ENCODE results near the gene HSPB6.
"Not testable (repeated sequence)": the region's sequence is repeated elsewhere in the genome, so short reads cannot be mapped to it uniquely, and the experiment has no call there.

HSPB6 gene

DNA sequence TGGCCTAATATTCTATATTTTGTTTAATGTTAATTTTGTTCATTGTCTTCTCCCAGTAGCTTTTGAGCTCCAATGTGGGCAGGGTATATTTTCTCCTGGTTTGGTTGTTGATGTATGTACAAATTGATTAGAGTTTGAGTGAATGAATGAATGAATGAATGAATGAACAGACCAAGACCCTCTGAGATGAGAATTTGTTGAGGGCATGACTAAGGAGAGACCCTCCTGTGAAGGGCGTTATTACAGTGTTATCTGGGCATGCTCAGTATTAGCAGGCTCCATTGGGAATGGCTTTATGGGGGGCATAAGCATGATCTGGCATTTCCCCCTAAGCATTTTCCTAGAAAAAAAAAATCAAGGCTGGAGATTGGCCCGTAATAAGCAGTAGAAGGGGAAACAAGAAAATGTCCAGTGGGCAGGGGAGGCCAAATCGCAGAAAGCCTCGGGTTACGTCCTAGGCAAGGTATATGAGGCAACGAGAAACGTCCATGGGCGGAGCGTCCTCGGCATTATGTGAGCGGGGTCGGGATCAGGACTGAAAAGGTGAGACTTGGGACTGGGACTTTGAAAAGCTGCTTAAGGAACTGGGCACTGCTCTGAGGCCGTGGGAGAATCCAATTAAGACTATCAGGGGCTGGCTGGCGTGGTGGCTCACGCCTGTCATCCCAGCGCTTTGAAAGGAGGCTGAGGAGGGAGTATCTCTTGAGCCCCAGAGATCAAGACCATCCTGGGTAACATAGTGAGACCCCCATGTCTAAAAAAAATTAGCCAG, 17.6 kb upstream of the HSPB6 start:
- no peak overlapping the region for H2BK5ac ChIP-seq (ENCODE audit: low read depth, low read length, poor library complexity, severe bottlenecking)
- no peak overlapping the region for H3K14ac ChIP-seq (ENCODE audit: low read length in 2 of 2)
- no peak overlapping the region for H2AFZ ChIP-seq (ENCODE audit: low read depth, low read length)
- no peak overlapping the region for H3K27ac ChIP-seq (ENCODE audit: low read length, poor library complexity, severe bottlenecking)
- WGBS, result 66% methylated on average over 16 of the region's 16 CpGs
- peak overlapping the region in 1 of 2 experiments; percentile 79 for H3K4me3 ChIP-seq (ENCODE audit: insufficient read depth in 1 of 2, low read depth in 1 of 2, low read length in 2 of 2)
- H2BK12ac ChIP-seq (ENCODE audit: low read length in 2 of 2), result no peak overlapping the region
- peaks cover 9 to 10% of the 10 kb centered on the region in 2 experiments for H3K36me3 ChIP-seq (ENCODE audit: control insufficient read depth in 1 of 2, insufficient read depth in 2 of 2, low read depth in 1 of 2, low read length in 2 of 2)
- no peak overlapping the region for H2BK15ac ChIP-seq (ENCODE audit: low read depth, poor library complexity, severe bottlenecking)
- no peak overlapping the region for H2BK120ac ChIP-seq (ENCODE audit: low read depth, low read length)
- H3K79me1 ChIP-seq (replicated peaks; ENCODE audit: low read length, poor library complexity, severe bottlenecking), result peaks cover 14% of the 10 kb centered on the region
- no peak overlapping the region for H3K4ac ChIP-seq (ENCODE audit: low read depth in 1 of 2, low read length in 2 of 2)
- no peak overlapping the region for H2AK5ac ChIP-seq (ENCODE audit: low read length, severe bottlenecking)
- H3K27me3 ChIP-seq (ENCODE audit: control insufficient read depth in 1 of 2, insufficient read depth in 1 of 2, low read length in 2 of 2), result no peaks in the 10 kb centered on the region
- no peak for DNase-seq
- H3K18ac ChIP-seq (ENCODE audit: low read depth in 1 of 2, low read length in 2 of 2), result no peak overlapping the region
- no peaks in the 10 kb centered on the region for H3K9me3 ChIP-seq (ENCODE audit: control insufficient read depth, low read length)
- peaks cover 14% of the 10 kb centered on the region for H3K4me1 ChIP-seq (ENCODE audit: control insufficient read depth, insufficient read depth, low read depth, low read length)
- H3K9ac ChIP-seq (ENCODE audit: low read length), result peak overlapping the region; percentile 48
- no peak overlapping the region for H4K91ac ChIP-seq (ENCODE audit: low read length)
- H3K23ac ChIP-seq (ENCODE audit: low read length in 2 of 2), result no peak overlapping the region
- H4K8ac ChIP-seq (ENCODE audit: low read length), result no peak overlapping the region
- no peak overlapping the region for H3K4me2 ChIP-seq (ENCODE audit: low read length, poor library complexity, severe bottlenecking)

DNA sequence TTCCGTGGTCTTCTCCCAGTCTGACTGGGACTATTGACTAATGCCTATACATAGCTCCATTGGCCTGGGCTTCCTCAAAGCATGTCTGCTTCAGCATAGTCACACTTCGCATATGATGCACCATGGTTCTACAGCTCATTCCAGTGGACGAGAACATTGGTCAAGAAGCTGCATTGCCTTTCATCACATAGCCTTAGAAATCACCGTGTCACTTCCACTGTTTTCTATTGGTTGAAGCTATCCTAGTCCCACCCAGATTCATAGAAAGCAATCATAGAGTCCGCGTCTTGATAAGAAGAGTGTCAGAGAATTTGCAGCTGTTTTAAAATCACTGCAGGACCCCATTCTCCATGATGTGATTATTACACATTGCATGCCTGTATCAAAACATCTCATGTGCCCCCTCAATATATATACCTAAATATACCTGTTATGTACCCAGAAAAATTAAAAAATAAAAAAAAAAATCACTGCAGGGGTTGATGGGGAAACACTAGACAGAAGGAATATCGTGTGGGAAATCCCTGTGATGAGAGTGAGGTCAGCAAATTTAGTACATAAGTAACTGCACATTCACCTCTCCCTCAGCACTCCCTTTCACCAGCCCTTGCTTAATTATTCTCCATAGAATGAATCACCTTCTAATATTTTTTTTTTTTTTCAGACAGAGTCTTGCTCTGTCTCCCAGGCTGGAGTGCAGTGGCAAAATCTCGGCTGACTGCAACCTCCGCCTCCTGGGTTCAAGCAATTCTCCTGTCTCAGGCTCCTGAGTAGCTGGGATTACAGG, 16.4 kb upstream of the HSPB6 start:
- H3K79me1 ChIP-seq (replicated peaks; ENCODE audit: low read length, poor library complexity, severe bottlenecking), result peaks cover 14% of the 10 kb centered on the region

DNA sequence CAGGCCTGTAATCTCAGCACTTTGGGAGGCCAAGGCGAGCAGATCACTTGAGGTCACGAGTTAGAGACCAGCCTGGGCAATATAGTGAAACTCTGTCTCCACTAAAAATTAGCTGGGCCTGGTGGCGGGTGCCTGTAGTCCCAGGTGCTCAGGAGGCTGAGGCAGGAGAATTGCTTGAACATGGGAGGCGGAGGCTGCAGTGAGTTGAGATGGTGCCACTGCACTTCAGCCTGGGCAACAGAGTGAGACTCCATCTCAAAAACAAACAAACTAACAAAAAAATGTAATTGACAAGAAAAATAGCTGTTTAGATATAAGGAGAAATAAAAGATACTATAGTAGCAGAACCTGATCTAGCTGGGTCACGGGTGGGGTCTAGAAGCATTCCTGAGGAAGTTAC, 15.5 kb upstream of the HSPB6 start:
- Histone ChIP-seq H3K36me3 (ENCODE audit: control insufficient read depth in 1 of 2, insufficient read depth in 2 of 2, low read depth in 1 of 2, low read length in 2 of 2) (peaks cover 11 to 16% of the 10 kb centered on the region in 2 experiments), H3K79me1 (replicated peaks; ENCODE audit: low read length, poor library complexity, severe bottlenecking) (peaks cover 18% of the 10 kb centered on the region), H3K4me1 (ENCODE audit: control insufficient read depth, insufficient read depth, low read depth, low read length) (peaks cover 22% of the 10 kb centered on the region)
- not testable (repeated sequence) for H3K14ac ChIP-seq (ENCODE audit: low read length in 2 of 2); H3K23ac ChIP-seq (ENCODE audit: low read length in 2 of 2); H3K9me3 ChIP-seq (ENCODE audit: control insufficient read depth, low read length); H3K27ac ChIP-seq (ENCODE audit: low read length, poor library complexity, severe bottlenecking); DNase-seq; H3K4me3 ChIP-seq (ENCODE audit: insufficient read depth in 1 of 2, low read depth in 1 of 2, low read length in 2 of 2); H2AK5ac ChIP-seq (ENCODE audit: low read length, severe bottlenecking); H4K91ac ChIP-seq (ENCODE audit: low read length); H3K4me2 ChIP-seq (ENCODE audit: low read length, poor library complexity, severe bottlenecking); H3K27me3 ChIP-seq (ENCODE audit: control insufficient read depth in 1 of 2, insufficient read depth in 1 of 2, low read length in 2 of 2); H2BK120ac ChIP-seq (ENCODE audit: low read depth, low read length); H4K8ac ChIP-seq (ENCODE audit: low read length); H3K18ac ChIP-seq (ENCODE audit: low read depth in 1 of 2, low read length in 2 of 2); H2BK12ac ChIP-seq (ENCODE audit: low read length in 2 of 2); H2BK15ac ChIP-seq (ENCODE audit: low read depth, poor library complexity, severe bottlenecking); H2BK5ac ChIP-seq (ENCODE audit: low read depth, low read length, poor library complexity, severe bottlenecking); H2AFZ ChIP-seq (ENCODE audit: low read depth, low read length); H3K9ac ChIP-seq (ENCODE audit: low read length); H3K4ac ChIP-seq (ENCODE audit: low read depth in 1 of 2, low read length in 2 of 2)
- WGBS, result 96% methylated on average over 4 of the region's 5 CpGs

More for the DNA sequence above, 16.4 kb upstream of the HSPB6 start:
- Histone ChIP-seq H4K91ac (ENCODE audit: low read length) (no peak overlapping the region), H3K4ac (ENCODE audit: low read depth in 1 of 2, low read length in 2 of 2) (no peak overlapping the region), H2BK5ac (ENCODE audit: low read depth, low read length, poor library complexity, severe bottlenecking) (no peak overlapping the region), H3K4me3 (ENCODE audit: insufficient read depth in 1 of 2, low read depth in 1 of 2, low read length in 2 of 2) (no peak overlapping the region), H3K4me1 (ENCODE audit: control insufficient read depth, insufficient read depth, low read depth, low read length) (peaks cover 14% of the 10 kb centered on the region), H2BK12ac (ENCODE audit: low read length in 2 of 2) (no peak overlapping the region), H3K4me2 (ENCODE audit: low read length, poor library complexity, severe bottlenecking) (no peak overlapping the region), H3K14ac (ENCODE audit: low read length in 2 of 2) (no peak overlapping the region), H2AK5ac (ENCODE audit: low read length, severe bottlenecking) (no peak overlapping the region), H4K8ac (ENCODE audit: low read length) (no peak overlapping the region), H3K18ac (ENCODE audit: low read depth in 1 of 2, low read length in 2 of 2) (no peak overlapping the region), H3K23ac (ENCODE audit: low read length in 2 of 2) (no peak overlapping the region), H2AFZ (ENCODE audit: low read depth, low read length) (no peak overlapping the region), H3K27me3 (ENCODE audit: control insufficient read depth in 1 of 2, insufficient read depth in 1 of 2, low read length in 2 of 2) (no peaks in the 10 kb centered on the region), H2BK15ac (ENCODE audit: low read depth, poor library complexity, severe bottlenecking) (no peak overlapping the region), H3K27ac (ENCODE audit: low read length, poor library complexity, severe bottlenecking) (no peak overlapping the region), H2BK120ac (ENCODE audit: low read depth, low read length) (no peak overlapping the region), H3K9ac (ENCODE audit: low read length) (no peak overlapping the region), H3K36me3 (ENCODE audit: control insufficient read depth in 1 of 2, insufficient read depth in 2 of 2, low read depth in 1 of 2, low read length in 2 of 2) (peaks cover 10 to 11% of the 10 kb centered on the region in 2 experiments), H3K9me3 (ENCODE audit: control insufficient read depth, low read length) (no peaks in the 10 kb centered on the region)
- peak; percentile 46 for DNase-seq
- 80% methylated on average over 9 of the region's 9 CpGs for WGBS

DNA sequence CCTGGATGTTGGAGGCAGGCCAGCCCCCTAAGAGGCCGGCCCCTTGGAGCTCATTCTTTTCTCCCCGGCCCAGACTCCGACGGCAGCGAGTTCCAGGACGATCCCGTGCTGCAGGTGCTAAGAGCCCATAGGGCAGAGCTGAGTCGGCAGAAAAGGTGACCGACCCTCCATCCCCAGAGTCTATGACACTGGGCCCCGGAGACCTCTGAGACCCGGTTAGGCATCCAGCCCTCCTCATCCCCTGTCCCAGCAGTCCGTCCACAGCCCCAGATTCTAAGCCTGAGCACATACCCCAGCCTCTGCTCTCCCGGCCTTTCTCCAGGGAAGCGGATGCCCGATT, 11.2 kb upstream of the HSPB6 start:
- Histone ChIP-seq H2BK5ac (ENCODE audit: low read depth, low read length, poor library complexity, severe bottlenecking) (no peak overlapping the region), H3K4me3 (ENCODE audit: insufficient read depth in 1 of 2, low read depth in 1 of 2, low read length in 2 of 2) (no peak overlapping the region), H3K9me3 (ENCODE audit: control insufficient read depth, low read length) (no peaks in the 10 kb centered on the region), H3K79me1 (replicated peaks; ENCODE audit: low read length, poor library complexity, severe bottlenecking) (peaks cover 12% of the 10 kb centered on the region), H3K4ac (ENCODE audit: low read depth in 1 of 2, low read length in 2 of 2) (no peak overlapping the region), H4K8ac (ENCODE audit: low read length) (no peak overlapping the region), H4K91ac (ENCODE audit: low read length) (no peak overlapping the region), H2AFZ (ENCODE audit: low read depth, low read length) (no peak overlapping the region), H3K36me3 (ENCODE audit: control insufficient read depth in 1 of 2, insufficient read depth in 2 of 2, low read depth in 1 of 2, low read length in 2 of 2) (peaks cover 35 to 46% of the 10 kb centered on the region in 2 experiments), H3K4me1 (ENCODE audit: control insufficient read depth, insufficient read depth, low read depth, low read length) (peaks cover 12% of the 10 kb centered on the region), H3K18ac (ENCODE audit: low read depth in 1 of 2, low read length in 2 of 2) (no peak overlapping the region), H2AK5ac (ENCODE audit: low read length, severe bottlenecking) (no peak overlapping the region), H3K23ac (ENCODE audit: low read length in 2 of 2) (no peak overlapping the region), H2BK120ac (ENCODE audit: low read depth, low read length) (no peak overlapping the region), H3K4me2 (ENCODE audit: low read length, poor library complexity, severe bottlenecking) (no peak overlapping the region), H3K14ac (ENCODE audit: low read length in 2 of 2) (no peak overlapping the region), H3K27me3 (ENCODE audit: control insufficient read depth in 1 of 2, insufficient read depth in 1 of 2, low read length in 2 of 2) (no peaks in the 10 kb centered on the region), H3K27ac (ENCODE audit: low read length, poor library complexity, severe bottlenecking) (no peak overlapping the region), H3K9ac (ENCODE audit: low read length) (no peak overlapping the region), H2BK12ac (ENCODE audit: low read length in 2 of 2) (no peak overlapping the region), H2BK15ac (ENCODE audit: low read depth, poor library complexity, severe bottlenecking) (no peak overlapping the region)
- WGBS, result 76% methylated on average over 15 of the region's 15 CpGs
- DNase-seq, result no peak

All from mesenchymal stem cell (in vitro differentiated cells and primary cell).